Measurements from ENCODE around the gene NAALADL2.

DNA sequence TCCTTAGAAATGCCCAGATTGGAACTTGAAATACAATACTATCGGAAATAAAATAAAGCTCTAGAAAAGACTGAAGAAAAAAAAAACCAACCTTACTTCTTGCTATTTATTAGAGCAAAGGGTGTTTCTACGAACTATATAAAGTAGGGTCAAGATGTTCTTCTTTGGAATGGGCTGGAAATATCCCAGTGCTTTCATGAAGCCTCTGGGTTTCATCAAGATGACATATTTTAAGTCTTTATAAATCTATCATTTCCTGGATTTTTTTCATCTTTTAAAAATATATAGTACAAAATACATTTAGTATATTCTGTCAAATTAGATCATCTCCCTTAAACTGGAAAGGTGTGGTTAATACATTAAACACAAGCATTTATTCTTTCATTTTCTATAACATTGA, 978.8 kb downstream of the NAALADL2 start:
- TF ChIP-seq CTCF (IDR thresholded peaks at IDR 0.05; ENCODE audit: poor library complexity) (no peak), EZH2 (IDR thresholded peaks at IDR 0.05; ENCODE audit: borderline replicate concordance) (no peak)

Measured in hepatocyte (in vitro differentiated cells).